ENCODE measurements around the gene HIGD1A.

- TF ChIP-seq CTCF (IDR thresholded peaks at IDR 0.05) (no peak), POLR2A (IDR thresholded peaks at IDR 0.05) (no peak)
Observed at GRCh38 chr3:42751609-42752008, 52.7 kb downstream of the HIGD1A start.
